ES-I3 (cell line): ENCODE results near the gene CD47.

ENCODE experiments used
- H3K36me3 ChIP-seq: 2 replicates; pipeline ENCODE4 v1.6.1; 2013; ENCODE audit warnings: mild to moderate bottlenecking, low read length, control low read depth, moderate library complexity; ENCODE audit not compliant: insufficient read depth
- H3K4me1 ChIP-seq: 2 replicates; pipeline ENCODE4 v1.6.1; 2013; ENCODE audit warnings: mild to moderate bottlenecking, control low read depth, low read length; ENCODE audit not compliant: insufficient read depth
- H3K9ac ChIP-seq: 2 replicates; pipeline ENCODE4 v1.6.1; 2013; ENCODE audit warnings: low read depth, mild to moderate bottlenecking, low read length, moderate library complexity
- H3K9me3 ChIP-seq: 2 replicates; pipeline ENCODE4 v1.6.1; 2013; ENCODE audit warnings: mild to moderate bottlenecking, low read length, moderate library complexity; ENCODE audit not compliant: control insufficient read depth, insufficient read depth

Gene CD47

DNA sequence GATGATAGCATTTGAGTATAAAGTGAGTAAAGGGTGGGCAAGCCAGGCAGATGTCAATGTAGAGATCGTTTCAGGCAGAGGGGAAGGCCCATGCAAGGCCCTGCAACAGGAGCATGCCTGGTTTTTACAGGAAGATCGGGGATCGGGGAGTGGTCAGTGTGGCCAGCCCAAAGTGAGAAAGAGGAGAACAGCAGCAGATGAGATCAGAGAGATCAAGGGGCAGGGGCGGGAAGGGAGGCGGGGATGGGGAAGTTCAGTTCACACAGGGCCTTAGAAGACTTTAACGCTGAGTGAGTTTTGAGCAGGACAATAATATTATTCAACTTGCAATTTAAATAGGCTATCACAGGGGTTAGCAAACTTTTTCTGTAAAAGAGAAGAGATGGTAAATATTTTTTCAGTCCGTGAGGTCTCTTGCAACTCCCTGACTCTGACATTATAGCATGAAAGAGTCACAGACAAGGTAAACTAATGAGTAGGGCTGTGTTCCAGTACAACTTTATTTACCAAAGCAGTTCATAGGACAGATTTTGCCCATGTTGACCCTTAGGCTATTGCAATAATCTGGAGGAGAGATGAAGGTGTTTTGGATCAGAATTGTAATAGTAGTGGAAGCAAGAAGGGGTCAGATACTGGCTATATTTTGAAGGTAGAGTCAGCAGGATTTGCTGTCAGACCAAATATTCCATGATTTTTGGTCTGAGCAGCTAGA, 12.4 kb upstream of the CD47 start:
- H3K36me3 ChIP-seq, result no peaks in the 10 kb centered on the region
- H3K4me1 ChIP-seq, result no peaks in the 10 kb centered on the region
- H3K9ac ChIP-seq, result no peak overlapping the region
- no peaks in the 10 kb centered on the region for H3K9me3 ChIP-seq

GRCh38 chr3:108102420-108103039, 11.7 kb upstream of the CD47 start:
- Histone ChIP-seq H3K9ac (no peak overlapping the region), H3K9me3 (no peaks in the 10 kb centered on the region), H3K36me3 (no peaks in the 10 kb centered on the region), H3K4me1 (no peaks in the 10 kb centered on the region)

- H3K36me3 ChIP-seq, result no peaks in the 10 kb centered on the region
- no peaks in the 10 kb centered on the region for H3K9me3 ChIP-seq
- no peaks in the 10 kb centered on the region for H3K4me1 ChIP-seq
- H3K9ac ChIP-seq, result no peak overlapping the region
Measured at GRCh38 chr3:108100906-108101660, 10.3 kb upstream of the CD47 start.

DNA sequence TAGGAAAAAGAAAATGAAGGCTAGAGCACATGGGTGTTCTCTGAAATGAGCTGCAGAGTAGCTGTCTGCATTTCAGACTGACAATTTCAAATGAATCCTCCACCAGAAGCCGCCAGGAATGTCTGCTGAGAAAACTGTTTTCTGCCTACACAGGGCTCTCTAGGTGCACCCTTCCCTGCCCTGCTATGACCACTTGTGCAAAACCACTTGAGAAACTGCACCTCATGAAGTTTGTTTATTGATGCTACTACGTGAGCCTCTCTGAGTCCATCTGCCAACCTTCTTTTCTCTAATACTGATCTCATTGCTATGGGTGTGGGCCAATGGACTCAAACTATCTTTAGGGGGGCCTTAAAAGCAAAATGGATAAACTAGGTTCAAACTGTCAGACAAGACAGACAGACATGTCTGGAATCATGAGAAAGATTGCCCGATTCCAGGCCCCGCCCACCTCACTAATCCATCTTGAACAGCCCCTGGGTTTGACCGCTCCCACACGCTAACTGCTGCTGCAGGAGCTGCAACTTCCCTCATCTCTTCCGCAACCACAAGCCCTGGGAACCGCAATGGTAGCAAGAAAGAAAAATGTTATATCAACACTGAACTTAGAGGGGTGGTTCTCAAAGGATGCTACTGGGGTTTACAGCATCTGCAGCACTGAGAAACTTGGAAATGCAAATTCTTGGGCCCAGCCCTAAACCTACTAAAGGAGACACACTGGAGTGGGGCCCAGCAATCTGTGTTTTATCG, 9.0 kb upstream of the CD47 start:
- Histone ChIP-seq H3K36me3 (no peaks in the 10 kb centered on the region), H3K9me3 (no peaks in the 10 kb centered on the region), H3K4me1 (no peaks in the 10 kb centered on the region), H3K9ac (no peak overlapping the region)

DNA sequence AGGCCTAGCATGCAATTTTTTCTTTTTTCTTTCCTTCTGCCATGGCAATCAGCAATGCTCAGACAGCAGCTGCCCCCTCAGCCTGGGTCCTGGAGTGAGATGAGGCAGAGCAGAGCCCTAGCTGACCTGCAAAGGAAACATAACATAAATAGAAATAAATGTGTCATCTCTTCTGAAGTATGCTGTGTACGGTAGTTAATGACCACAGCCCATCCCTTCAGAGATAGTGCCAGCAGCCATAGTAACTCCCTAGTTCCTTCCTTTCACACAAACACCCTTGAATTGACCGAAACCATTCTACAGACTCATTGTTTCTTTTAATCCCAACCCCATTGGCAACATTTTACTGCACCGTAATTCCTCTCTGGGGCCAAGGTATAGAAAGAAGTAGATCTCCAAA, 8.4 kb upstream of the CD47 start:
- no peaks in the 10 kb centered on the region for H3K4me1 ChIP-seq
- H3K36me3 ChIP-seq, result no peaks in the 10 kb centered on the region
- H3K9me3 ChIP-seq, result no peaks in the 10 kb centered on the region
- H3K9ac ChIP-seq, result no peak overlapping the region

DNA sequence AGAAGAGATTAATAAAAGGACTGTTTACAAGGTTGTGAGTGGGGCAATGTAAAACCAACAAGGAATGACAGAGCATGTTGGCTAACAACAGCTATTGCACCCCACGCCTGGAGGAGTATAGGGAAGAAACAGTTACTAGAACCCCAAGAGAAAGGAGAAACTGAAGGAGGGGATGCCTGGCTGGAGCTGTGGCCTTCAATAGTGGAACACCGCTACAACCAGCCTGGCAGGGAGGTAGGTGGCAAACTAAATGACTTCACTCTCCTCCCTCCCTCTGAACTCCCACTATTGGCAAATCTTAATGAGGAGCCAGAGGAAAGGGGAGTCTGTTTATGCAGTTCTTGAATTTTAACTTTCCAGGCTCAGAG, 7.2 kb upstream of the CD47 start:
- H3K9ac ChIP-seq, result no peak overlapping the region
- H3K9me3 ChIP-seq, result no peaks in the 10 kb centered on the region
- no peaks in the 10 kb centered on the region for H3K36me3 ChIP-seq
- H3K4me1 ChIP-seq, result no peaks in the 10 kb centered on the region

GRCh38 chr3:108097322-108098002, 6.6 kb upstream of the CD47 start:
- no peaks in the 10 kb centered on the region for H3K4me1 ChIP-seq
- no peak overlapping the region for H3K9ac ChIP-seq
- no peaks in the 10 kb centered on the region for H3K36me3 ChIP-seq
- H3K9me3 ChIP-seq, result no peaks in the 10 kb centered on the region

- Histone ChIP-seq H3K4me1 (no peaks in the 10 kb centered on the region), H3K9me3 (peaks cover 2% of the 10 kb centered on the region; the same call in 1 of the 2 replicates), H3K36me3 (no peaks in the 10 kb centered on the region), H3K9ac (no peak overlapping the region)
Measured at GRCh38 chr3:108096532-108097321, 5.9 kb upstream of the CD47 start.

DNA sequence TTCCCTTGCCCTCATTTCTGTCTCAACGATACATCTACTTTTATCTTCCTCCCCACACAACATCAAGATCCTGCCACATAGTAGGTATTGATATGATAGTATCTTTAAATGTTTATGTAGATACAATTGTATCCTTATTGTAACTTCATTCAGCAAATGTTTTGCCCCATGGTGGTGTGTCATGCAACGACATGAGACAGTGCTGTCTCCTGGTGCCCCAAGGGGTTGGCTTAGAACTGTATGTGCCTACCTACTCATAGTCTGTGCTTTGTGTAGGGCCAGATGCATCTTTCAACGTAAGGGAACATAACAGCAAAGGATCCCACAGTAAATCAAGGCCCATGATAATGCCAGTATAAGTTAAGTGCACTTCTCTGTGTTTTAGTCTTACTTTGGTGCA, 2.8 kb upstream of the CD47 start:
- Histone ChIP-seq H3K4me1 (no peaks in the 10 kb centered on the region), H3K9ac (no peak overlapping the region), H3K9me3 (peaks cover 5% of the 10 kb centered on the region; the same call in 1 of the 2 replicates), H3K36me3 (no peaks in the 10 kb centered on the region)

GRCh38 chr3:108093021-108093420, 2.2 kb upstream of the CD47 start:
- H3K9ac ChIP-seq, result no peak overlapping the region
- H3K36me3 ChIP-seq, result no peaks in the 10 kb centered on the region
- peaks cover 5% of the 10 kb centered on the region; the same call in 1 of the 2 replicates for H3K9me3 ChIP-seq
- no peaks in the 10 kb centered on the region for H3K4me1 ChIP-seq

GRCh38 chr3:108092501-108092900, 1.7 kb upstream of the CD47 start:
- no peaks in the 10 kb centered on the region for H3K36me3 ChIP-seq
- H3K9me3 ChIP-seq, result peaks cover 5% of the 10 kb centered on the region; the same call in 1 of the 2 replicates
- H3K9ac ChIP-seq, result no peak overlapping the region
- no peaks in the 10 kb centered on the region for H3K4me1 ChIP-seq

DNA sequence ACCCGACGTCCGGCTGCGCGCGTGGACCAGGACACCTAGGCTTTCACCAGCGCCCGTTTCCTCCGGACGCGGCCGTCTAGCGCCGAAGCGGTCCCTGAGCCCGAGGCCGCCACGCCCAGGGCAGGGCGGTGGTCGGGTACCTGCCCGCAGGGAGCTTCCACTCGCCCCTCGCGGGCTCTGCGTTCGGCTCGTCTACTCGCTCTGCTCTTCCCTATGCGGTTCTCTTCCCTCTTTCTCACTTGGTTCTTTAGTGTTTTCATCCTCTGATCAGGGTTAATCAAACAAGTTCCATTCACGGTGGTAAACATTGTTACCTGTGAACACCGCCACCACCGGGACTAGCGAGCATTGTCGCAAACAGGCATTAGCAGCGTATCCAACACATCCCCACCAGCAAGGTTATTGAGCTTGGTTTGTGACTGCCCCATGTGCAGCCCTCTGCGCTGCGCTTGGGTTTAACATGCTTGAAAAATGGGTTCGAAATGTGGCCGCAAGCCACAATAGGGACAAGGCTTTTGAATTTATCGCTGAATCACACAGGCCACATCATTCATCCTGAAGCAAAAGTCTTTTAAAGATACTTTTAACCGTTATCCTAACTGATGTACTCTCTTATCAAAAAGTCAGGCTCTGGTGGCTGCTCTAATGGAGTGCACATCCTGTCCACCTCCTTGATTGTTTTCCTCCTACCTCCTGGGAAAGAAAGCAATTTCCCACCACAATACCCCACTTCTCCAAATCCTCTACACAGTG, 843 bp upstream of the CD47 start:
- Histone ChIP-seq H3K9me3 (peaks cover 5% of the 10 kb centered on the region; the same call in 1 of the 2 replicates), H3K4me1 (no peaks in the 10 kb centered on the region), H3K36me3 (no peaks in the 10 kb centered on the region), H3K9ac (peak overlapping the region; percentile 99)
